Vagina (tissue), 2 donors: ENCODE data around the gene MYADML2. TPM values are rescaled to one million over a fixed set of nuclear protein-coding genes. Genes with fewer than 3 reads are reported as not detected.

Experiments used
- DNase-seq, 2 donors: peaks; one replicate each; pipeline ENCODE4 v3.0.0-alpha.2; 2017; ENCODE audit errors: extremely low spot score in 2 of 2
- H3K27ac ChIP-seq: fragments of 200-600 bp; sonication (generic); one replicate; pipeline ENCODE4 v1.5.1; 2019
- H3K27me3 ChIP-seq: fragments of 200-600 bp; sonication (generic); one replicate; pipeline ENCODE4 v1.5.1; 2019
- H3K36me3 ChIP-seq, 2 donors: fragments of 200-600 bp; sonication (generic); one replicate each; pipeline ENCODE4 v1.5.1; 2017 to 2019
- H3K4me1 ChIP-seq: fragments of 200-600 bp; sonication (generic); one replicate; pipeline ENCODE4 v1.5.1; 2019
- H3K4me3 ChIP-seq, 2 donors: fragments of 200-600 bp; sonication (generic); 1 replicate in 1 of 2; 2 replicates in 1 of 2; pipeline ENCODE4 v1.5.1; 2016 to 2019
- H3K9me3 ChIP-seq: fragments of 200-600 bp; sonication (generic); one replicate; pipeline ENCODE4 v1.5.1; 2019
- POLR2A ChIP-seq, 2 donors: fragments of 450-650 bp; IDR thresholded peaks; one replicate each; pipeline ENCODE4 v1.6.1; 2017; ENCODE audit warnings: antibody characterized with exemption in 2 of 2, mild to moderate bottlenecking in 2 of 2, moderate library complexity in 2 of 2
- POLR2AphosphoS5 ChIP-seq, 2 donors: sonication (generic); formaldehyde crosslinking; IDR thresholded peaks; one replicate each; pipeline ENCODE4 v1.9.0; 2017; ENCODE audit warnings: antibody characterized with exemption in 2 of 2, mild to moderate bottlenecking in 2 of 2, low read depth in 1 of 2; ENCODE audit not compliant: insufficient read depth in 1 of 2
- intact Hi-C: fragments of 100-400 bp; cut with DNase I; formaldehyde crosslinking; loops from one replicate; pipeline ENCODE4 v1.15.1; 2023
- total RNA-seq: library from RNA; depleted of rRNA; stranded (reverse); fragments of >200 nt; gene quantifications from one replicate; pipeline ENCODE4 v1.2.3, GENCODE V29; 2016
- TF ChIP-seq, protein P1 (sequence below), 3 experiments: fragments of 450-650 bp in 2 of 3; fragments of 200-600 bp in 1 of 3; sonication (generic) in 1 of 3; IDR thresholded peaks; one replicate each; pipeline ENCODE4 v1.5.1; 2017 to 2019; ENCODE audit warnings: antibody characterized with exemption in 3 of 3, mild to moderate bottlenecking in 2 of 3, moderate library complexity in 2 of 3

Gene MYADML2
- total RNA-seq, 1 donor from 2014 or later = not detected

- Histone ChIP-seq H3K27me3 (no peaks in the 10 kb centered on the region), H3K4me3 (no peak overlapping the region), H3K27ac (no peak overlapping the region), H3K36me3 (peaks cover 0 to 25% of the 10 kb centered on the region in 2 donors), H3K4me1 (peaks cover 16% of the 10 kb centered on the region), H3K9me3 (no peaks in the 10 kb centered on the region)
- intact Hi-C loops = no loop called here
- TF ChIP-seq POLR2AphosphoS5 (IDR thresholded peaks at IDR 0.05; ENCODE audit: insufficient read depth in 1 of 2, low read depth in 1 of 2) (no peak), POLR2A (IDR thresholded peaks at IDR 0.05) (no peak)
- TF ChIP-seq, protein P1, sequence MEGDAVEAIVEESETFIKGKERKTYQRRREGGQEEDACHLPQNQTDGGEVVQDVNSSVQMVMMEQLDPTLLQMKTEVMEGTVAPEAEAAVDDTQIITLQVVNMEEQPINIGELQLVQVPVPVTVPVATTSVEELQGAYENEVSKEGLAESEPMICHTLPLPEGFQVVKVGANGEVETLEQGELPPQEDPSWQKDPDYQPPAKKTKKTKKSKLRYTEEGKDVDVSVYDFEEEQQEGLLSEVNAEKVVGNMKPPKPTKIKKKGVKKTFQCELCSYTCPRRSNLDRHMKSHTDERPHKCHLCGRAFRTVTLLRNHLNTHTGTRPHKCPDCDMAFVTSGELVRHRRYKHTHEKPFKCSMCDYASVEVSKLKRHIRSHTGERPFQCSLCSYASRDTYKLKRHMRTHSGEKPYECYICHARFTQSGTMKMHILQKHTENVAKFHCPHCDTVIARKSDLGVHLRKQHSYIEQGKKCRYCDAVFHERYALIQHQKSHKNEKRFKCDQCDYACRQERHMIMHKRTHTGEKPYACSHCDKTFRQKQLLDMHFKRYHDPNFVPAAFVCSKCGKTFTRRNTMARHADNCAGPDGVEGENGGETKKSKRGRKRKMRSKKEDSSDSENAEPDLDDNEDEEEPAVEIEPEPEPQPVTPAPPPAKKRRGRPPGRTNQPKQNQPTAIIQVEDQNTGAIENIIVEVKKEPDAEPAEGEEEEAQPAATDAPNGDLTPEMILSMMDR (IDR thresholded peaks at IDR 0.05) = no peak
- DNase-seq = no peak
Observed at GRCh38 chr17:81987161-81987770, 40.2 kb upstream of the MYADML2 start.

GRCh38 chr17:81986606-81987005 is 39.6 kb upstream of the MYADML2 start:
- TF ChIP-seq POLR2A (IDR thresholded peaks at IDR 0.05) = no peak
- TF ChIP-seq, protein P1 (IDR thresholded peaks at IDR 0.05) = no peak
- no peaks in the 10 kb centered on the region for H3K9me3 ChIP-seq
- no peak overlapping the region for H3K4me3 ChIP-seq
- H3K36me3 ChIP-seq = peaks cover 0 to 25% of the 10 kb centered on the region in 2 donors
- no peak for DNase-seq
- peaks cover 10% of the 10 kb centered on the region for H3K4me1 ChIP-seq
- H3K27ac ChIP-seq = no peak overlapping the region
- no peaks in the 10 kb centered on the region for H3K27me3 ChIP-seq
- intact Hi-C loops = no loop called here

DNA sequence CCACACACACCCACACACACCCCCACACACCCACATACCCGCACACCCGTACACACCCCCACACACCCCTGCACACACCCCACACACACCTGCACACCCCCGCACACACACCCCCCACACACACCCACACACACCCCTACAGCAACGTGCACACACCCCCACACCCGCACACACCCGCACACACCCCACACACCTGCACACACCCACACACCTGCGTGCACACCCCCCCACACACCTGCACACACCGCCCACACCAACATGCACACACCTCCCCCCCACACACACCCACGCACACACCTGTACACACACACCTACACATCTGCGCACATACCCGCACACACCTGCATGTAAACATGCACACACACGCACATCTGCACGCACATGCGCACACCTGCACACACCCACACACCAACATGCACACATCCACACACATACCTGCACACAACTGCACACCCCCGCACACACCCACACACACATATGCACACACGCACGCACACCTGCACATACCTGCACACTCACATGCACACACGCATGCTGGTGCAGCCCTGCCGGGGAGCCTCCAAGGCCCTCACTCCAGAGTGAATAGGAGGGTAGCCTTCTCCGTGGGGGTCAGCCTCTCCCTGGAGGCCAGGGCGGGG is 37.9 kb upstream of the MYADML2 start:
- Histone ChIP-seq H3K4me3 (no peak overlapping the region), H3K27me3 (no peaks in the 10 kb centered on the region), H3K4me1 (no peaks in the 10 kb centered on the region), H3K36me3 (peaks cover 0 to 25% of the 10 kb centered on the region in 2 donors), H3K27ac (no peak overlapping the region), H3K9me3 (no peaks in the 10 kb centered on the region)
- intact Hi-C loops = no loop called here
- no peak for DNase-seq
- TF ChIP-seq, protein P1 (IDR thresholded peaks at IDR 0.05) = no peak
- no peak for TF ChIP-seq POLR2AphosphoS5 (IDR thresholded peaks at IDR 0.05; ENCODE audit: insufficient read depth in 1 of 2, low read depth in 1 of 2)
- TF ChIP-seq POLR2A (IDR thresholded peaks at IDR 0.05) = no peak

DNA sequence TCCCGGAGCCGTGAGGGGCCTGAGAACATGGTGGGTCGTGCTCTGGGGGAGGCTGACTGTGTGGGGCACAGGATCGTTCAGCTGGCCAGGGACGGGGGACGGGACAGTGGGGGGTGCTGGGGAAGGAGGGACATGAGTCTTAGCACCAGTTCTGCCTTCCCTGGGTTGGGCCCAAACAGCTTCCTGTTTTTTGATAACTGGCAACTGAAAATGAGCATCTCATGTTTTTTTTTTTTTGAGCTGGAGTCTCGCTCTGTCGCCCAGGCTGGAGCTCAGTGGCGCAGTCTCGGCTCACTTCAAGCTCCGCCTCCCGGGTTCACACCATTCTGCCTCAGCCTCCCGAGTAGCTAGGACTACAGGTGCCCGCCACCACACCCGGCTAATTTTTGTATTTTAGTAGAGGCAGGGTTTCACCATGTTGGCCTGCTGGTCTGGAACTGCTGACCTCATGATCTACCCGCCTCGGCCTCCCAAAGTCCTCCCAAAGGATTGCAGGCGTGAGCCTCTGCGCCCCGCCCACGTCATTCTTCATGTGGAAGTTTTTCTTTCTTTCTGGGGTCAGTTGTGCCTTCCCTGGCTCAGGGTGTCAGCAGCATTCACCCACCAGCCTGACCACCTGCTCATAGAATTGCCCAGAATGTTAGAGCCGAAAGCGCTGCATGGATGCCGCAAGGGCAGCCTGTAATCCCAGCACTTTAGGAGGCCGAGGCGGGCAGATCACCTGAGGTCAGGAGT is 36.8 kb upstream of the MYADML2 start:
- no peak for DNase-seq
- intact Hi-C loops = no loop called here
- Histone ChIP-seq H3K36me3 (peaks cover 0 to 25% of the 10 kb centered on the region in 2 donors), H3K9me3 (no peaks in the 10 kb centered on the region), H3K27me3 (no peaks in the 10 kb centered on the region), H3K4me3 (no peak overlapping the region), H3K4me1 (peaks cover 3% of the 10 kb centered on the region), H3K27ac (no peak overlapping the region)
- TF ChIP-seq, protein P1 (IDR thresholded peaks at IDR 0.05) = no peak
- no peak for TF ChIP-seq POLR2A (IDR thresholded peaks at IDR 0.05)
- TF ChIP-seq POLR2AphosphoS5 (IDR thresholded peaks at IDR 0.05; ENCODE audit: insufficient read depth in 1 of 2, low read depth in 1 of 2) = no peak
